Caco-2 (cell line): ENCODE results near the gene ALKBH5. TPM values are rescaled to one million over a fixed set of nuclear protein-coding genes. Genes with fewer than 3 reads are reported as not detected.

Experiments used
- BruUV-seq: library from RNA; stranded (reverse); fragments of 400-500 nt; replicated peaks from 2 replicates; lab custom pipeline; 2021; lab: Mats Ljungman, UMichigan
- CTCF ChIA-PET: fragments of 300-600 bp; sonication (Branson Sonifier 250); formaldehyde crosslinking; loops from one replicate; lab custom pipeline; 2022; ENCODE audit warnings: antibody characterized with exemption; lab: Charles Lee
- POLR2A ChIA-PET: fragments of 300-600 bp; sonication (Branson Sonifier 250); formaldehyde crosslinking; loops from one replicate; lab custom pipeline; 2022; ENCODE audit warnings: antibody characterized with exemption; lab: Charles Lee
- DNase-seq, 2 experiments: peaks; one replicate each; pipeline versions ENCODE4 v3.0.0 to v3.0.0-alpha.2; 2020 to 2022
- H3K27me3 ChIP-seq: replicated peaks from 2 replicates; pipeline ENCODE4 v1.6.0; 2011; ENCODE audit warnings: low read length; ENCODE audit not compliant: control insufficient read depth, insufficient read depth
- H3K36me3 ChIP-seq: 2 replicates; pipeline ENCODE4 v1.5.1; 2011; ENCODE audit warnings: low read length; ENCODE audit not compliant: control insufficient read depth, insufficient read depth
- H3K4me1 ChIP-seq: fragments of 250-450 bp; sonication (Bioruptor Pico); 2 replicates; pipeline ENCODE4 v1.5.1; 2020; ENCODE audit warnings: mild to moderate bottlenecking
- H3K4me3 ChIP-seq: 2 replicates; pipeline ENCODE4 v1.5.1; 2011; ENCODE audit warnings: low read depth, mild to moderate bottlenecking, control low read depth, low read length
- H3K9me3 ChIP-seq: fragments of 250-450 bp; sonication (Bioruptor Pico); 2 replicates; pipeline ENCODE4 v1.5.1; 2020; ENCODE audit warnings: mild to moderate bottlenecking, moderate library complexity
- H3K27ac Mint-ChIP-seq: one replicate; pipeline ENCODE4 v1.8.0; 2022; ENCODE audit warnings: mixed read lengths; ENCODE audit not compliant: unreplicated experiment
- H3K27me3 Mint-ChIP-seq: one replicate; pipeline ENCODE4 v1.8.0; 2022; ENCODE audit warnings: mixed read lengths; ENCODE audit not compliant: insufficient read depth, unreplicated experiment
- H3K36me3 Mint-ChIP-seq: one replicate; pipeline ENCODE4 v1.8.0; 2022; ENCODE audit warnings: mild to moderate bottlenecking, mixed read lengths; ENCODE audit not compliant: insufficient read depth, unreplicated experiment
- H3K4me1 Mint-ChIP-seq: one replicate; pipeline ENCODE4 v1.8.0; 2022; ENCODE audit warnings: low read depth, mixed read lengths; ENCODE audit not compliant: unreplicated experiment
- H3K4me3 Mint-ChIP-seq: one replicate; pipeline ENCODE4 v1.8.0; 2022; ENCODE audit warnings: mild to moderate bottlenecking, moderate library complexity, mixed read lengths; ENCODE audit not compliant: unreplicated experiment
- H3K9me3 Mint-ChIP-seq: one replicate; pipeline ENCODE4 v1.8.0; 2022; ENCODE audit warnings: mixed read lengths; ENCODE audit not compliant: unreplicated experiment
- CTCF ChIP-seq, 2 experiments: fragments of 200-600 bp in 1 of 2; IDR thresholded peaks; 1 replicate in 1 of 2; 2 replicates in 1 of 2; pipeline versions ENCODE4 v1.5.1 to v1.8.0; 2011 to 2022; ENCODE audit warnings: antibody characterized with exemption in 1 of 2, control low read depth in 1 of 2, inconsistent platforms in 1 of 2, low read depth in 1 of 2, low read length in 1 of 2, mild to moderate bottlenecking in 1 of 2, moderate library complexity in 1 of 2; ENCODE audit not compliant: insufficient read depth in 1 of 2, severe bottlenecking in 1 of 2, unreplicated experiment in 1 of 2
- intact Hi-C: fragments of 100-400 bp; cut with micrococcal nuclease; formaldehyde crosslinking; loops from one replicate; pipeline ENCODE4 v1.10.0; 2022; ENCODE audit not compliant: unreplicated experiment
- total RNA-seq: library from RNA; stranded (reverse); gene quantifications from 2 replicates; pipeline ENCODE4 v1.2.3, GENCODE V29; 2022

The ALKBH5 gene
- total RNA-seq, 1 experiment from 2014 or later = 101 TPM

GRCh38 chr17:18250259-18250658, 66.6 kb downstream of the ALKBH5 start:
- ChIA-PET POLR2A (interaction anchor here (0.6 kb wide), 1 partner anchor 18 kb away, joined by 3 read pairs; no protein-coding TSS in a partner anchor), CTCF (no interaction called here)
- H3K27me3 Mint-ChIP-seq = no peaks in the 10 kb centered on the region
- no TSS peak for BruUV-seq
- H3K4me1 Mint-ChIP-seq = no peaks in the 10 kb centered on the region
- peaks cover 9% of the 10 kb centered on the region for H3K36me3 ChIP-seq
- TF ChIP-seq CTCF (IDR thresholded peaks at IDR 0.05; ENCODE audit: insufficient read depth in 1 of 2, low read depth in 1 of 2, low read length in 1 of 2, severe bottlenecking in 1 of 2, unreplicated experiment in 1 of 2) = no peak
- peaks cover 93% of the 10 kb centered on the region for H3K36me3 Mint-ChIP-seq
- no peak for DNase-seq
- H3K27ac Mint-ChIP-seq = peak overlapping the region; percentile 76
- H3K9me3 ChIP-seq = no peaks in the 10 kb centered on the region
- H3K4me3 ChIP-seq = no peak overlapping the region
- intact Hi-C loops = no loop called here
- no peaks in the 10 kb centered on the region for H3K9me3 Mint-ChIP-seq
- H3K4me3 Mint-ChIP-seq = no peak overlapping the region
- no peaks in the 10 kb centered on the region for H3K27me3 ChIP-seq
- H3K4me1 ChIP-seq = no peaks in the 10 kb centered on the region

- no TSS peak for BruUV-seq
- Histone ChIP-seq H3K27me3 (no peaks in the 10 kb centered on the region), H3K36me3 (peaks cover 10% of the 10 kb centered on the region), H3K4me3 (no peak overlapping the region), H3K9me3 (no peaks in the 10 kb centered on the region), H3K4me1 (no peaks in the 10 kb centered on the region)
- Mint-ChIP-seq H3K4me3 (no peak overlapping the region), H3K36me3 (peaks cover 88% of the 10 kb centered on the region), H3K4me1 (no peaks in the 10 kb centered on the region), H3K27me3 (no peaks in the 10 kb centered on the region), H3K9me3 (no peaks in the 10 kb centered on the region), H3K27ac (peak overlapping the region; percentile 76)
- POLR2A ChIA-PET = interaction anchor here (0.6 kb wide), 1 partner anchor 18 kb away, joined by 3 read pairs; no protein-coding TSS in a partner anchor
- DNase-seq = no peak
- intact Hi-C loops = no loop called here
- CTCF ChIA-PET = no interaction called here
- no peak for TF ChIP-seq CTCF (IDR thresholded peaks at IDR 0.05; ENCODE audit: insufficient read depth in 1 of 2, low read depth in 1 of 2, low read length in 1 of 2, severe bottlenecking in 1 of 2, unreplicated experiment in 1 of 2)
Measured at GRCh38 chr17:18250708-18251107, 67.1 kb downstream of the ALKBH5 start.

GRCh38 chr17:18251204-18251603, 67.6 kb downstream of the ALKBH5 start:
- Mint-ChIP-seq H3K27me3 (no peaks in the 10 kb centered on the region), H3K4me1 (no peaks in the 10 kb centered on the region), H3K36me3 (peaks cover 86% of the 10 kb centered on the region), H3K9me3 (no peaks in the 10 kb centered on the region), H3K4me3 (no peak overlapping the region), H3K27ac (no peak overlapping the region)
- Histone ChIP-seq H3K4me1 (no peaks in the 10 kb centered on the region), H3K36me3 (peaks cover 10% of the 10 kb centered on the region), H3K4me3 (no peak overlapping the region), H3K27me3 (no peaks in the 10 kb centered on the region), H3K9me3 (no peaks in the 10 kb centered on the region)
- no peak for TF ChIP-seq CTCF (IDR thresholded peaks at IDR 0.05; ENCODE audit: insufficient read depth in 1 of 2, low read depth in 1 of 2, low read length in 1 of 2, severe bottlenecking in 1 of 2, unreplicated experiment in 1 of 2)
- BruUV-seq = no TSS peak
- no peak for DNase-seq
- POLR2A ChIA-PET = no interaction called here
- CTCF ChIA-PET = no interaction called here
- intact Hi-C loops = no loop called here
